HL-60 (cell line): Measurements from ENCODE around the gene HNF1B.

ENCODE experiments used
- DNase-seq, 2 experiments: peaks; one replicate each; pipeline ENCODE4 v3.0.0-alpha.2; 2010 to 2020; ENCODE audit warnings: low read depth in 1 of 2, low spot score in 1 of 2
- H3K27ac ChIP-seq: fragments of 250-450 bp; sonication (Bioruptor Pico); replicated peaks from 2 replicates; pipeline ENCODE4 v1.5.1; 2020; ENCODE audit warnings: mild to moderate bottlenecking, moderate library complexity
- H3K27me3 ChIP-seq: fragments of 250-450 bp; sonication (Bioruptor Pico); 2 replicates; pipeline ENCODE4 v1.5.1; 2021; ENCODE audit warnings: mild to moderate bottlenecking, moderate library complexity; ENCODE audit not compliant: insufficient read depth, poor library complexity, severe bottlenecking
- H3K4me3 ChIP-seq: replicated peaks from 2 replicates; pipeline ENCODE4 v1.5.1; 2011; ENCODE audit warnings: mild to moderate bottlenecking, control low read depth, low read length; ENCODE audit not compliant: insufficient read depth
- GABPA ChIP-seq: IDR thresholded peaks from 2 replicates; pipeline ENCODE4 v1.6.1; 2012; ENCODE audit warnings: low read depth
- POLR2AphosphoS5 ChIP-seq: IDR thresholded peaks from 2 replicates; pipeline ENCODE4 v1.6.1; 2012; ENCODE audit warnings: low read depth
- SPI1 ChIP-seq: IDR thresholded peaks from 2 replicates; pipeline ENCODE4 v1.6.1; 2012; ENCODE audit warnings: low read depth, mild to moderate bottlenecking, borderline replicate concordance
- TF ChIP-seq, protein P1 (sequence below): IDR thresholded peaks from one replicate; pipeline ENCODE4 v1.5.1; 2011; ENCODE audit warnings: low read length, control low read depth, inconsistent platforms; ENCODE audit not compliant: insufficient read depth
- TF ChIP-seq, protein P2 (sequence below): IDR thresholded peaks from 2 replicates; pipeline ENCODE4 v1.6.1; 2012; ENCODE audit warnings: low read depth; ENCODE audit not compliant: insufficient replicate concordance

Gene HNF1B

DNA sequence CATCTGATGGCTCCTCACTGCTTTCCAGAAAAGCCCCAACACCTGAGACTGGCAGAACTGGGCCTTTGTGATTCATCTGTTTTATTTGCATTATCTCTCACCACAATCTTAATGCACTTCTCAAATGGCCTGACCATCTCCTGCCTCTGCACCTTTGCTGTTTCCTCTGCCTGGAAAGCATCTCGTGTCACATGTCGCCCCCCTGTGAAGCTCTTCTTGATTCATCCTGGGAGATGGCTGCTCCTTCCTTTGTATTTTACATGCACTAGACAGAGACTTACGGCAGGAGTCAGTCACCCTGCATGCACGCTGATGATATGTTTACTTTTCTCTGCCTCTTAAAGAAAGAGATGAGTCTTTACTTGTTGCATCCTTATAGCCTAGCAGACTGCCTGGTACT, 30.0 kb downstream of the HNF1B start:
- H3K27ac ChIP-seq = no peak overlapping the region
- H3K4me3 ChIP-seq = no peak overlapping the region
- H3K27me3 ChIP-seq = peaks cover 12% of the 10 kb centered on the region
- DNase-seq = no peak
- TF ChIP-seq POLR2AphosphoS5 (no peak), SPI1 (no peak), GABPA (no peak)
- TF ChIP-seq, protein P1, sequence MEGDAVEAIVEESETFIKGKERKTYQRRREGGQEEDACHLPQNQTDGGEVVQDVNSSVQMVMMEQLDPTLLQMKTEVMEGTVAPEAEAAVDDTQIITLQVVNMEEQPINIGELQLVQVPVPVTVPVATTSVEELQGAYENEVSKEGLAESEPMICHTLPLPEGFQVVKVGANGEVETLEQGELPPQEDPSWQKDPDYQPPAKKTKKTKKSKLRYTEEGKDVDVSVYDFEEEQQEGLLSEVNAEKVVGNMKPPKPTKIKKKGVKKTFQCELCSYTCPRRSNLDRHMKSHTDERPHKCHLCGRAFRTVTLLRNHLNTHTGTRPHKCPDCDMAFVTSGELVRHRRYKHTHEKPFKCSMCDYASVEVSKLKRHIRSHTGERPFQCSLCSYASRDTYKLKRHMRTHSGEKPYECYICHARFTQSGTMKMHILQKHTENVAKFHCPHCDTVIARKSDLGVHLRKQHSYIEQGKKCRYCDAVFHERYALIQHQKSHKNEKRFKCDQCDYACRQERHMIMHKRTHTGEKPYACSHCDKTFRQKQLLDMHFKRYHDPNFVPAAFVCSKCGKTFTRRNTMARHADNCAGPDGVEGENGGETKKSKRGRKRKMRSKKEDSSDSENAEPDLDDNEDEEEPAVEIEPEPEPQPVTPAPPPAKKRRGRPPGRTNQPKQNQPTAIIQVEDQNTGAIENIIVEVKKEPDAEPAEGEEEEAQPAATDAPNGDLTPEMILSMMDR = no peak
- TF ChIP-seq, protein P2, sequence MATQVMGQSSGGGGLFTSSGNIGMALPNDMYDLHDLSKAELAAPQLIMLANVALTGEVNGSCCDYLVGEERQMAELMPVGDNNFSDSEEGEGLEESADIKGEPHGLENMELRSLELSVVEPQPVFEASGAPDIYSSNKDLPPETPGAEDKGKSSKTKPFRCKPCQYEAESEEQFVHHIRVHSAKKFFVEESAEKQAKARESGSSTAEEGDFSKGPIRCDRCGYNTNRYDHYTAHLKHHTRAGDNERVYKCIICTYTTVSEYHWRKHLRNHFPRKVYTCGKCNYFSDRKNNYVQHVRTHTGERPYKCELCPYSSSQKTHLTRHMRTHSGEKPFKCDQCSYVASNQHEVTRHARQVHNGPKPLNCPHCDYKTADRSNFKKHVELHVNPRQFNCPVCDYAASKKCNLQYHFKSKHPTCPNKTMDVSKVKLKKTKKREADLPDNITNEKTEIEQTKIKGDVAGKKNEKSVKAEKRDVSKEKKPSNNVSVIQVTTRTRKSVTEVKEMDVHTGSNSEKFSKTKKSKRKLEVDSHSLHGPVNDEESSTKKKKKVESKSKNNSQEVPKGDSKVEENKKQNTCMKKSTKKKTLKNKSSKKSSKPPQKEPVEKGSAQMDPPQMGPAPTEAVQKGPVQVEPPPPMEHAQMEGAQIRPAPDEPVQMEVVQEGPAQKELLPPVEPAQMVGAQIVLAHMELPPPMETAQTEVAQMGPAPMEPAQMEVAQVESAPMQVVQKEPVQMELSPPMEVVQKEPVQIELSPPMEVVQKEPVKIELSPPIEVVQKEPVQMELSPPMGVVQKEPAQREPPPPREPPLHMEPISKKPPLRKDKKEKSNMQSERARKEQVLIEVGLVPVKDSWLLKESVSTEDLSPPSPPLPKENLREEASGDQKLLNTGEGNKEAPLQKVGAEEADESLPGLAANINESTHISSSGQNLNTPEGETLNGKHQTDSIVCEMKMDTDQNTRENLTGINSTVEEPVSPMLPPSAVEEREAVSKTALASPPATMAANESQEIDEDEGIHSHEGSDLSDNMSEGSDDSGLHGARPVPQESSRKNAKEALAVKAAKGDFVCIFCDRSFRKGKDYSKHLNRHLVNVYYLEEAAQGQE = no peak

- Histone ChIP-seq H3K27me3 (peaks cover 12% of the 10 kb centered on the region), H3K27ac (no peak overlapping the region), H3K4me3 (no peak overlapping the region)
- TF ChIP-seq POLR2AphosphoS5 = no peak
- TF ChIP-seq, protein P1 = no peak
- no peak for TF ChIP-seq SPI1
- TF ChIP-seq, protein P2 = no peak
- no peak for TF ChIP-seq GABPA
- DNase-seq = no peak
Observed at GRCh38 chr17:37713624-37714023, 31.2 kb downstream of the HNF1B start.

DNA sequence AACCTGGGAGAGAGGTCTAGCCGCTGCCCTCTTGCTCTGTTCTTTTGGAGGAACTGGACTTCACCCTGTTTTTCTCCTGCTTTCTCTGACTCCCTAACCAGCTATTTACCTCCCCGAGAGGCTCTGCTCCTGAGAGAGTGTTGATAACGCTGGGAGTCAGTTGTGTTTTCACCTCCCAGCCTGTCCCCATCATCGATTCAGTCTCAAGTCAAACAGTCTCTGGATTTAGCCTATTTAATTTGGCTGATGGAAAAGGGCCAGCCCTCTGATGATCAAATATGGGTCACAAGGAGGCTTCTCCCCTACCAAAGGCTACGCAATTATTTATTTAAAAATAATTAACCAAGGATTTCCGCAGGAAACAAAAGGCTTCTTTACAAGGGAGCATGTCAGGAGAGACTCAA, 31.8 kb downstream of the HNF1B start:
- no peak for TF ChIP-seq GABPA
- no peak for DNase-seq
- Histone ChIP-seq H3K27ac (no peak overlapping the region), H3K27me3 (peaks cover 10% of the 10 kb centered on the region), H3K4me3 (no peak overlapping the region)

DNA sequence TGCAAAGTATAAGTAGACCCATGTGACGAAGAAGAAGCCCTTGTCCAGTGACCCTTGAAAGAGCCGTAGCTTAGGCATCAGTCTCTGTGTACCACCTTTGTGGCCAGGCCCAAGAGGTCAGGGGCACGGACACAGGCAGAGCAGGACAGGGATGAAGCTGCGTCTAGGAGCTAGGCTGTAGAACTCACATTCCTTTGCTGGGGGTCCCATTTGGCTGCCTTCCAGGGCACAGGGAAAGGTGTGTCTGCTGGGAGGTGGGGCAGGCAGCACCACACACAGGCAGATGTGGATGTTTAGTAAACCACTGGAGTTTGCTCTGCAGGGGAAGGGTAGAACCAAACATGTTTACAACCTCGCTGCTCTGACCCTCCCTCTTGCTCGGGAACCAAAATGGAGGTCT, 33.7 kb downstream of the HNF1B start:
- Histone ChIP-seq H3K27ac (no peak overlapping the region), H3K27me3 (peaks cover 8% of the 10 kb centered on the region), H3K4me3 (no peak overlapping the region)
- TF ChIP-seq SPI1 (no peak), POLR2AphosphoS5 (no peak), GABPA (no peak)
- TF ChIP-seq, protein P1 = no peak
- TF ChIP-seq, protein P2 = no peak
- DNase-seq = no peak
